Ureter (tissue), 1 donor: ENCODE data around the gene LAGE3. TPM values are rescaled to one million over a fixed set of nuclear protein-coding genes. Genes with fewer than 3 reads are reported as not detected.

Experiments used
- DNase-seq: peaks from one replicate; pipeline ENCODE4 v3.0.0-alpha.2; 2020; ENCODE audit warnings: low spot score
- total RNA-seq: library from RNA; stranded (reverse); gene quantifications from one replicate; pipeline ENCODE4 v1.2.4, GENCODE V29; 2023
- donor health status: DM: yes; HTN: yes; CAD: no.

Gene LAGE3
- total RNA-seq, 1 donor from 2014 or later = 17.5 TPM

GRCh38 chrX:154477891-154478477 lies 1.1 kb downstream of the LAGE3 start:
- DNase-seq = no peak

GRCh38 chrX:154476821-154477220 lies 2.3 kb downstream of the LAGE3 start:
- no peak for DNase-seq

GRCh38 chrX:154473683-154474082 lies 5.4 kb downstream of the LAGE3 start:
- no peak for DNase-seq

DNA sequence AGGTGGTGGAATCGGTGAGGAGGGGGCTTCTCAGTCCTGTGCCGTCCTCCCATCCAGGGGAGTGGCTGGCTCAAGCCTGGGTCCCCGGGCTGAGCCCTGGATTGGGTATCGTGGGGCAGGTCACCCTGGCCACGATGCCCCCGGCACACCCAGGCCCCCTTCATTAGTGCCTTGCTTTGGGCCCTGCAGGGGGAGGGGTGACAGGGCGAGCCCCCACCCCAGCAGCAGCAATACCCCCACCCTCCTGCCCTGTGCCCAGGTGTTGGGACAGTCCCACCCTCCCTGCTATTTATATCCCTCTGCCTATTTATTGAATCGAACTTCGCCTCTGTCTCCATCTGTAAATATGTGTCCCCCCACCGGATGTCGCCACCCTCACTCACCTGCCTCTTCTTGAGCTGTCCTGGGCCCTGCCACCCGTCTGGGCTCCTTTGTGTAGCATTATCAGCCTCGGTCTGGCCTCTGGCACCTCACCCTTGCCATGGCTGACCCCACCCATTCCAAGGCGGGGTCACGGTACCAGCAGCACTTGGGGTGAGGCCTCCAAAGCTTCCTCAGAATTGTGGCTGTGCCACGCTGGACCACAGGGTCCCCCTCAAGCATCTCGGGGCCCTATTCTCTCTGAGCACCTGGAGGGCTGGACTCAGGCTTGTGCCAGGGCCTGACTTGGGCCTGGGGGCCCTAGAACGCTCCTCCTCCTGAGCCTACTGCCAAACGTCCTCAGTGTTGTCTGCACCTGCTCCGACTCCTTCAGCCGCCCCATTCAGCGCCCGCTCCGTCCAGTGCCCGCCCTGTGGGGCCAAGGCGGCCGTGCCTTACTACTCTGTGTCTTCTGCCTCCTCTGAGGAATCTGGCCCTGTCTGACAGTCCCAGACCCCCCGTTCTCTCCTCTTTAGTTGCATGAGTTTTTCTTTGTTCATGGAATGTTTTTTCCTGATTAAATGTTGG lies 6.1 kb downstream of the LAGE3 start:
- no peak for DNase-seq

- DNase-seq = no peak
These were observed 7.0 kb downstream of the LAGE3 start for GRCh38 chrX:154471839-154472684.

- DNase-seq = no peak
These were observed 8.0 kb downstream of the LAGE3 start for GRCh38 chrX:154470914-154471568.

DNA sequence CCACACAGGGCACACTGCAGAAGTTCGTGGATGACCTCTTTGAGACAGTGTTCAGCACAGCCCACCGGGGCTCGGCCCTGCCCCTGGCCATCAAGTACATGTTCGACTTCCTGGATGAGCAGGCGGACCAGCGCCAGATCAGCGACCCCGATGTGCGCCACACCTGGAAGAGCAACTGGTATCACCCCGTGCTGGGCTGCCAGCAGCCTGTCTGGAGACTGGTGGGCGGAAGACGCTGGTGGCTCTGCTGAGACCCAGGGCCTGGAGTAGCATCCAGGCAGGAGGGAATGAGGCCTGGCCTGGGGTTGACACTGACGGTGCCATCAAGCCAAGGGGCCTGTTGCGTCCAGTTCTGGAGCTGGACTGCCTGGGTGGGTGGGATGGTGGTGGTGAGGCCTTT lies 8.6 kb downstream of the LAGE3 start:
- DNase-seq = no peak

- DNase-seq = no peak
These were observed 9.2 kb downstream of the LAGE3 start for GRCh38 chrX:154469880-154470279.

- no peak for DNase-seq
These were observed 10.0 kb downstream of the LAGE3 start for GRCh38 chrX:154469114-154469513.

DNA sequence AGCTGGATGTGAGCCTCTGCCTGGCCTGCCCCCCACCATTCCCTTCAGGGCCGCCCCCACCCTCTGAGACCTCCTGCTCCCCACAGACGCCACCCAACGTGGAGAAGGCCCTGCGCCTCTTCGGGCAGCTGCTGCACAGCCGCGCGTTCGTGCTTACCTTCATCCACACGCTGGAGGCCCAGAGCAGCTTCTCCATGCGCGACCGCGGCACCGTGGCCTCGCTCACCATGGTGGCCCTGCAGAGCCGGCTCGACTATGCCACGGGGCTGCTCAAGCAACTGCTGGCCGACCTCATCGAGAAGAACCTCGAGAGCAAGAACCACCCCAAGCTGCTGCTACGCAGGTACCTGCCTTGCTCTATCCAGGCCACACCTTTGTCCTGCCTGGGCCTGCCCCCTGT lies 10.9 kb downstream of the LAGE3 start:
- DNase-seq = no peak

DNA sequence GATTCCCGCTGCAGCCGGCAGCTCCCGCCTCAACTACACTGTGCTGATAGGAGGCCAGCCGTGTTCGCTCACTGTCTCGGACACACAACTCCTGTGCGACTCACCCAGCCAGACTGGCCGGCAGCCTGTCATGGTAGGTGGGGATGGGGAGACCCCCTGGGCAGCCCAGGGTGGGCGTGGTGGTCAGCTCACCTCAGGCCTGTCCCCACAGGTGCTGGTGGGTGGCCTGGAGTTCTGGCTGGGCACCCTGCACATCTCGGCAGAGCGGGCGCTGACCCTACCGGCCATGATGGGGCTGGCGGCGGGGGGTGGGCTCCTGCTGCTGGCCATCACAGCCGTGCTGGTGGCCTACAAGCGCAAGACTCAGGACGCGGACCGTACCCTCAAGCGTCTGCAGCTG lies 11.5 kb downstream of the LAGE3 start:
- no peak for DNase-seq

DNA sequence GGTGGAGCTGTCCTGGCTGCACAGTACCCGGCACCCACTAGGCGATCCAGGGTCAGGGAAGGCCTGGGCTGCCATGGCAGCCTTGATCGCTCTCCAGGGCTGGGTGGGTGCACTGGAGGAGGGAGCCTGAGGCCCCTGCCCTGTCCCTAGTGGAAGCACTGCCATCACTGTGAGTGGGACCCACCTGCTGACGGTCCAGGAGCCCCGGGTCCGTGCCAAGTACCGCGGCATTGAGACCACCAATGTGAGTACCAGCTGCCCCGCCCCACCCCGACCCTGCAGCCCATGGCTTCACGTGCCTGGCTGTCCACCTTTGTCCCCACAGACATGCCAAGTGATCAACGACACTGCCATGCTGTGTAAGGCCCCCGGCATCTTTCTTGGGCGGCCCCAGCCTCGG lies 12.2 kb downstream of the LAGE3 start:
- DNase-seq = no peak

DNA sequence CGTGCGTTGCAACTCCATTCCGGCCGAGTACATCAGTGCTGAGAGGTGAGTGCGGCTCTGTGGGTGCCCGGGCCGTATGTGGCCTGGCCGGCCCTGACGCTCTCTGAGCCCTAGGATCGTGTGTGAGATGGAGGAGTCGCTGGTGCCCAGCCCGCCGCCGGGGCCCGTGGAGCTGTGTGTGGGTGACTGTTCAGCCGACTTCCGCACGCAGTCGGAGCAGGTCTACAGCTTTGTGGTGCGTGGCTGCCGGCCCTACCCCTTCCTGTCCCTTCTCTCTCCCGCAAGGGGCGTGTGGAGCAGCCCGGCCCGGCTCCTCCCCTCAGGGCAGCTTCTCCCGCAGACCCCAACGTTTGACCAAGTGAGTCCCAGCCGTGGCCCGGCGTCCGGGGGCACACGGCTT lies 13.0 kb downstream of the LAGE3 start:
- no peak for DNase-seq

GRCh38 chrX:154465601-154466000 lies 13.5 kb downstream of the LAGE3 start:
- DNase-seq = no peak

DNA sequence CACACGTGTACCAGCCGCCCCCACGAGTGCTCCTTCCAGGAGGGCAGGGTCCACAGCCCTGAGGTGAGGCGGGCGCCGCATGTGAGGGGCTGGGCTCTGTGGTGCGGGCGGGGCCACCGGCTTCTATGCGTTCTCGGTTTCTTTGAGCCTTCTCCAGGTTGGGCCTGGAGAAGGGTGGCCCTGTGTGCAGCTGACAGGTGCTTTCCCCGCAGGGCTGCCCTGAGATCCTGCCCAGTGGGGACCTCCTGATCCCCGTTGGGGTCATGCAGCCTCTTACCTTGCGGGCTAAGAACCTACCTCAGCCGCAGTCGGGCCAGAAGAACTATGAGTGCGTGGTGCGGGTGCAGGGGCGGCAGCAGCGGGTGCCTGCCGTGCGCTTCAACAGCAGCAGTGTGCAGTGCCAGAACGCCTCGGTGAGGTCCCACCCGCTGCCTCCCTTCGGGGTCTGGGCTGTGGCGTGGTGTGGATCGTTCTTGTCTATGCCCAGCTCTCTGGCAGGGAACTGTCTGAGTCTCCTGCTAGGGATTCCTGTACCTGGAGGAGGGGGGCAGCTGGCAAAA lies 14.2 kb downstream of the LAGE3 start:
- DNase-seq = no peak

DNA sequence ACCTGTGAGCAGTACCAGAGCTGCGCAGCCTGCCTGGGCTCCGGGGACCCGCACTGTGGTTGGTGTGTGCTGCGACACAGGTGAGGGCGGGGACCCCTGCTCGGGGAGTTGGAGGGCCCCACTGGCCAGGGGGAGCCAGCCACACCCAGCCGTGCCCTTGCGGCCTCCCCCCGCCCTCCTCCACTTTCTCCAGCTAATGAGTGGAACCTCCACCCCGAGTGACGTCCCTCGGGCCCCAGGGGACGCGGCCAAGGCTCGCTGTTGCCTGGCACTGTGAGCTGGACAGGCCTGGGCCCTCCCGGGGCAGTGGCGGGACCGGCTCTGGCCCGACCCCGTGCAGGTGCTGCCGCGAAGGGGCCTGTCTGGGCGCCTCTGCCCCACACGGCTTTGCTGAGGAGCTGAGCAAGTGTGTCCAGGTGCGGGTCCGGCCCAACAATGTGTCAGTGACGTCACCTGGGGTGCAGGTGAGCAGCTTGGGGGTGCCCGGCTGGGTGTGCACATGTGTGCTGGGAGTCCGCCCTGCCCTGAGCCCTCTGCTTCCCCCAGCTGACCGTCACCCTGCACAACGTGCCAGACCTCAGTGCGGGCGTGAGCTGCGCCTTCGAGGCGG lies 15.4 kb downstream of the LAGE3 start:
- no peak for DNase-seq

DNA sequence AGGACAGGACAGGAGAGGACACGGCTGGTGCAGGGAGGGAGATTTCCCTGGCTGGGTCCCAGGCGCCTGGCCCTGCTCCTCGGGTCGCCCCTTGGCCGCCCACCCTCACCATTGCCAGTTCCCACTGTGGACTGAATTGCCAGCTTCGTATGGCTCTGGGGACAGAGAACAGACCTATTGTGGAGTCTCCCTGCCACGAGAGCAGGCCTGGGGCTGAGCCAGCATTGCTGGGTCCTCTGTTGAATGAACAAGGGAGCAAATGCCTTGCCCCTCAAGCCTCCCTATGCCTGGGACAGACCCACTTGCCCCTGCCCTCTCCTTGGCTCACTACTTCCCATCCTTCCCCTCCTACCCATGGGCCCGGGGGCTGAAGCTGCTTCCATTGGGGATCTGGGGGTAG lies 16.7 kb downstream of the LAGE3 start:
- no peak for DNase-seq

GRCh38 chrX:154460326-154460725 lies 18.8 kb downstream of the LAGE3 start:
- DNase-seq = no peak

DNA sequence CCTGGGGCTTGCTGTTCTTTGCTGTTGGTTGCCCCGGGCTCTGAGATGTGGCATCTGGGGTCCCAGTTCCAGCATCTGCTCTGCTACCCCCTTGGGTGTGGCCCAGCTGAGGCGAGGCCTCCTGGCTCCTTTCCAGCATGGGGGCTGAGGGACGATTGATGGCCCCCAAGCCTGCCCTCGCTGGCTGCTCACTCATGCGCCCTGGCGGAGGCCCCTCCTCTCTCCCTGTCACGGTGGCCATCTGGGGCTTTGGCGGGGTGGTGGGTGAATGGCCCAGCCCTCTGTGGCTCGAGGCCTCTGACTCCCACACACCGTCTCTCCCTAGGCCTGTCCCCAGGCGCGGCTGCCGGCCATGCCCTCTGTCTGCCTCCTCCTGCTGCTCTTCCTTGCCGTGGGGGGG lies 19.2 kb downstream of the LAGE3 start:
- no peak for DNase-seq

- no peak for DNase-seq
These were observed 19.9 kb downstream of the LAGE3 start for GRCh38 chrX:154458954-154459778.
